Fibroblast of lung (primary cell): ENCODE data around the gene LPAR6.

Source experiments
- CTCF ChIP-seq, 2 donors: IDR thresholded peaks in 1 of 2; conservative IDR thresholded peaks in 1 of 2; 1 replicate in 1 of 2; 2 replicates in 1 of 2; pipeline ENCODE4 v1.5.1; 2011 to 2012; ENCODE audit warnings: low read length in 2 of 2, control low read depth in 1 of 2, inconsistent platforms in 1 of 2, low read depth in 1 of 2, mild to moderate bottlenecking in 1 of 2
- EZH2 ChIP-seq: IDR thresholded peaks from 2 replicates; pipeline ENCODE4 v1.5.1; 2012; ENCODE audit warnings: low read length, control low read depth, mild to moderate bottlenecking; ENCODE audit errors: missing control alignments

GRCh38 chr13:48391257-48391656 is 21.7 kb downstream of the LPAR6 start:
- TF ChIP-seq CTCF (conservative IDR thresholded peaks at IDR 0.05 in 1 of 2, IDR thresholded peaks at IDR 0.05 in 1 of 2; ENCODE audit: low read depth in 1 of 2, low read length in 2 of 2) (no peak), EZH2 (no peak)
